Measurements from ENCODE around the gene IL22RA1. TPM values are rescaled to one million over a fixed set of nuclear protein-coding genes. Genes with fewer than 3 reads are reported as not detected.
A peak's percentile ranks its signal among the peaks of the same experiment; 100 is the strongest.

Gene IL22RA1
- total RNA-seq, 1 donor from 2014 or later, result not detected

- H3K4me2 ChIP-seq, result no peak overlapping the region
- no peaks in the 10 kb centered on the region for H3K4me1 ChIP-seq
- peaks cover 14% of the 10 kb centered on the region for H3K4me1 Mint-ChIP-seq
- peak overlapping the region; percentile 90 for H3K27ac Mint-ChIP-seq
- H3K27me3 Mint-ChIP-seq (ENCODE audit: insufficient read depth, low read depth), result peaks cover 7% of the 10 kb centered on the region
- no peak overlapping the region for H3K4me3 Mint-ChIP-seq
- DNase-seq (ENCODE audit: low spot score), result no peak
- no peaks in the 10 kb centered on the region for H3K79me2 ChIP-seq (ENCODE audit: low read depth)
- H3K9me3 Mint-ChIP-seq, result no peaks in the 10 kb centered on the region
- H2AFZ ChIP-seq (replicated peaks), result no peak overlapping the region
- no peak for TF ChIP-seq CTCF (IDR thresholded peaks at IDR 0.05)
- TF ChIP-seq EZH2phosphoT487 (IDR thresholded peaks at IDR 0.05), result no peak
- TF ChIP-seq EZH2 (IDR thresholded peaks at IDR 0.05), result no peak
- no peak overlapping the region for H3K9ac ChIP-seq
- H3K9me3 ChIP-seq (ENCODE audit: low read depth), result no peaks in the 10 kb centered on the region
- no peaks in the 10 kb centered on the region for H3K36me3 ChIP-seq
- no peaks in the 10 kb centered on the region for H3K36me3 Mint-ChIP-seq
- H3K27ac ChIP-seq, result no peak overlapping the region
- H4K20me1 ChIP-seq (ENCODE audit: low read depth), result no peaks in the 10 kb centered on the region
- H3K27me3 ChIP-seq, result no peaks in the 10 kb centered on the region
- H3K4me3 ChIP-seq, result no peak overlapping the region
- no peaks in the 10 kb centered on the region for H3F3A ChIP-seq (ENCODE audit: low read depth)
Observed at GRCh38 chr1:24098102-24098501, 44.8 kb downstream of the IL22RA1 start.

DNA sequence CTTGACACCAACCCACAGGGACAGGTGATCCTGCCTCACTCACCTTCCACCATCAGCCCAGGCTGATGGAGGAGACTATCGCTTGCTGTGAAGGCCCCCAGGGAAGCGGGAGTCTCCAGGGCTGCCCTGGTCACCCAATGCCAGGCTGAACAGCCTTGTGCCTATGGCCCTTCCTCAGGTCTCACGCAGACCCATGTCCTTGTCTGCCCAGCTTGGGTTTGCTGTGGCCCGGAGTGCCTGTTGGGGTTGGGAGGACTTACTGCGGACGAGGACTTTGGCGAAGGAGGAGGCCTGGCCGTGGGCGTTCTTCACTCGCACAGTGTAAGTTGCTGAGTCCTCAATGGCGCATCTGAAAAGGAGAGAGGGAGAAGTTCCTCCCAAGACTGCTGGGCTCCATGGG lies 45.3 kb downstream of the IL22RA1 start:
- Histone ChIP-seq H3K79me2 (ENCODE audit: low read depth) (no peaks in the 10 kb centered on the region), H3K36me3 (no peaks in the 10 kb centered on the region), H3K9me3 (ENCODE audit: low read depth) (no peaks in the 10 kb centered on the region), H2AFZ (replicated peaks) (no peak overlapping the region), H3F3A (ENCODE audit: low read depth) (no peaks in the 10 kb centered on the region), H3K27ac (no peak overlapping the region), H3K27me3 (no peaks in the 10 kb centered on the region), H3K4me3 (no peak overlapping the region), H3K4me1 (no peaks in the 10 kb centered on the region), H4K20me1 (ENCODE audit: low read depth) (no peaks in the 10 kb centered on the region), H3K4me2 (no peak overlapping the region), H3K9ac (no peak overlapping the region)
- H3K27me3 Mint-ChIP-seq (ENCODE audit: insufficient read depth, low read depth), result peaks cover 7% of the 10 kb centered on the region
- no peaks in the 10 kb centered on the region for H3K9me3 Mint-ChIP-seq
- H3K36me3 Mint-ChIP-seq, result no peaks in the 10 kb centered on the region
- H3K4me3 Mint-ChIP-seq, result no peak overlapping the region
- TF ChIP-seq CTCF (IDR thresholded peaks at IDR 0.05) (no peak), EZH2 (IDR thresholded peaks at IDR 0.05) (no peak), EZH2phosphoT487 (IDR thresholded peaks at IDR 0.05) (no peak)
- peaks cover 14% of the 10 kb centered on the region for H3K4me1 Mint-ChIP-seq
- H3K27ac Mint-ChIP-seq, result peak overlapping the region; percentile 90
- DNase-seq (ENCODE audit: low spot score), result no peak

- Mint-ChIP-seq H3K36me3 (no peaks in the 10 kb centered on the region), H3K27ac (no peak overlapping the region), H3K4me3 (no peak overlapping the region), H3K27me3 (ENCODE audit: insufficient read depth, low read depth) (peaks cover 7% of the 10 kb centered on the region), H3K4me1 (peaks cover 10% of the 10 kb centered on the region), H3K9me3 (no peaks in the 10 kb centered on the region)
- H3K79me2 ChIP-seq (ENCODE audit: low read depth), result no peaks in the 10 kb centered on the region
- DNase-seq (ENCODE audit: low spot score), result no peak
- H3K4me3 ChIP-seq, result no peak overlapping the region
- no peak for TF ChIP-seq EZH2phosphoT487 (IDR thresholded peaks at IDR 0.05)
- TF ChIP-seq CTCF (IDR thresholded peaks at IDR 0.05), result no peak
- TF ChIP-seq EZH2 (IDR thresholded peaks at IDR 0.05), result no peak
- no peaks in the 10 kb centered on the region for H3K4me1 ChIP-seq
- H3K27me3 ChIP-seq, result no peaks in the 10 kb centered on the region
- no peak overlapping the region for H3K9ac ChIP-seq
- H3F3A ChIP-seq (ENCODE audit: low read depth), result no peaks in the 10 kb centered on the region
- no peaks in the 10 kb centered on the region for H3K9me3 ChIP-seq (ENCODE audit: low read depth)
- no peak overlapping the region for H3K4me2 ChIP-seq
- H4K20me1 ChIP-seq (ENCODE audit: low read depth), result no peaks in the 10 kb centered on the region
- no peaks in the 10 kb centered on the region for H3K36me3 ChIP-seq
- H2AFZ ChIP-seq (replicated peaks), result no peak overlapping the region
- no peak overlapping the region for H3K27ac ChIP-seq
Observed at GRCh38 chr1:24096739-24097103, 46.2 kb downstream of the IL22RA1 start.
